Sigmoid colon (tissue), 7 donors: Measurements from ENCODE around the gene C5orf34. TPM values are rescaled to one million over a fixed set of nuclear protein-coding genes. Genes with fewer than 3 reads are reported as not detected.

ENCODE experiments used
- DNase-seq: peaks from one replicate; pipeline ENCODE4 v3.0.0-alpha.2; 2019
- H3K27ac ChIP-seq, 4 donors: fragments of 200-600 bp; sonication (generic); one replicate each; pipeline ENCODE4 v1.5.1; 2016 to 2019; ENCODE audit warnings: mild to moderate bottlenecking in 1 of 4
- H3K27me3 ChIP-seq, 3 donors: fragments of 200-600 bp; sonication (generic); one replicate each; pipeline ENCODE4 v1.5.1; 2019; ENCODE audit warnings: mild to moderate bottlenecking in 1 of 3
- H3K36me3 ChIP-seq, 4 donors: fragments of 200-600 bp; sonication (generic); one replicate each; pipeline ENCODE4 v1.5.1; 2016 to 2019
- H3K4me1 ChIP-seq, 4 donors: fragments of 200-600 bp; sonication (generic); one replicate each; pipeline ENCODE4 v1.5.1; 2017 to 2019
- H3K4me3 ChIP-seq, 4 donors: fragments of 200-600 bp; sonication (generic); one replicate each; pipeline ENCODE4 v1.5.1; 2017 to 2019; ENCODE audit warnings: mild to moderate bottlenecking in 2 of 4, moderate library complexity in 1 of 4
- H3K9me3 ChIP-seq, 4 donors: fragments of 200-600 bp in 3 of 4; sonication (generic) in 3 of 4; one replicate each; pipeline versions ENCODE4 v1.5.1 to v1.6.1; 2013 to 2019
- EP300 ChIP-seq, 4 donors: sonication (generic); formaldehyde crosslinking; IDR thresholded peaks; one replicate each; pipeline ENCODE4 v1.6.1; 2017; ENCODE audit warnings: antibody characterized with exemption in 4 of 4
- POLR2A ChIP-seq, 2 donors: fragments of 450-650 bp; IDR thresholded peaks; one replicate each; pipeline ENCODE4 v1.6.1; 2016; ENCODE audit warnings: antibody characterized with exemption in 2 of 2, mild to moderate bottlenecking in 2 of 2, moderate library complexity in 2 of 2
- POLR2AphosphoS5 ChIP-seq, 4 donors: sonication (generic); formaldehyde crosslinking; IDR thresholded peaks; one replicate each; pipeline ENCODE4 v1.6.1; 2017; ENCODE audit warnings: antibody characterized with exemption in 4 of 4
- WGBS, 2 donors: extraction: QIAGEN DNeasy Blood & Tissue Kit; methylation state at CpG; one replicate each; pipeline ENCODE4 v1.1.7; 2013; 5-methylcytosine and 5-hydroxymethylcytosine counted together
- intact Hi-C: fragments of 100-400 bp; cut with DNase I; formaldehyde crosslinking; loops from one replicate; pipeline ENCODE4 v1.15.1; 2023
- polyA plus RNA-seq, 3 donors: library from polyadenylated mRNA; stranded (reverse); fragments of 200-250 nt; gene quantifications; one replicate each; pipeline ENCODE4 v1.2.3, GENCODE V29; 2013
- total RNA-seq, 4 donors: library from RNA; depleted of rRNA; stranded (reverse); fragments of >200 nt; gene quantifications; one replicate each; pipeline ENCODE4 v1.1.0, GENCODE V29; 2016
- TF ChIP-seq, protein P1 (sequence below), 4 experiments: fragments of 450-650 bp in 3 of 4; fragments of 200-600 bp in 1 of 4; IDR thresholded peaks; one replicate each; pipeline ENCODE4 v1.5.1; 2016 to 2019; ENCODE audit warnings: antibody characterized with exemption in 4 of 4, mild to moderate bottlenecking in 3 of 4, moderate library complexity in 2 of 4
- donor health status: healthy with polysubstance abuse.
- donor health status: Bipolar disorder and iron deficiency.
- donor health status: healthy.

Gene C5orf34
- total and polyA plus RNA-seq, 7 donors: 0.60 to 4.3 (median 1.6) TPM; not detected in 1

DNA sequence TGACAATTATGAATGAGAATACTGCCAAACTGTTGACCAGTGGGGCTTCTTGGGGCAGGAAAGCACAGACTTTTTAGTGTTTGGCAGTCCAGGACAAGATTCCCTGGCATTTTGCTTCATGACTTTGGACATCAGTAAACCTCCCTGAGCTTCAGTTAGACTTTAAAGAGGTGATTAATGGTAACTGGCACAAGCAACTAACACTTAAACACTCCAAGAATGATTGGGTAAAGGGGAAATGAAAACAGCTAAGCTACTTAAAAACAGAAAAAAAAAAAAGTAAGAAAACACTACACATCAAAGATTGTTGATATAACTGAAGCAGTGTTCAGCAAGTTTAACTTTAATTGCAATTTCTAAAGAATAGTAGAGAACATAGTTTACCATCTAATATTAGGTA lies 28.5 kb upstream of the C5orf34 start:
- peaks cover 8 to 83% (median 12%) of the 10 kb centered on the region in 4 donors for H3K36me3 ChIP-seq
- no peak for DNase-seq
- H3K4me1 ChIP-seq: peaks cover 0 to 4% (median 0%) of the 10 kb centered on the region in 4 donors
- H3K27me3 ChIP-seq: no peaks in the 10 kb centered on the region
- no peaks in the 10 kb centered on the region for H3K9me3 ChIP-seq
- no peak overlapping the region for H3K27ac ChIP-seq
- TF ChIP-seq, protein P1, sequence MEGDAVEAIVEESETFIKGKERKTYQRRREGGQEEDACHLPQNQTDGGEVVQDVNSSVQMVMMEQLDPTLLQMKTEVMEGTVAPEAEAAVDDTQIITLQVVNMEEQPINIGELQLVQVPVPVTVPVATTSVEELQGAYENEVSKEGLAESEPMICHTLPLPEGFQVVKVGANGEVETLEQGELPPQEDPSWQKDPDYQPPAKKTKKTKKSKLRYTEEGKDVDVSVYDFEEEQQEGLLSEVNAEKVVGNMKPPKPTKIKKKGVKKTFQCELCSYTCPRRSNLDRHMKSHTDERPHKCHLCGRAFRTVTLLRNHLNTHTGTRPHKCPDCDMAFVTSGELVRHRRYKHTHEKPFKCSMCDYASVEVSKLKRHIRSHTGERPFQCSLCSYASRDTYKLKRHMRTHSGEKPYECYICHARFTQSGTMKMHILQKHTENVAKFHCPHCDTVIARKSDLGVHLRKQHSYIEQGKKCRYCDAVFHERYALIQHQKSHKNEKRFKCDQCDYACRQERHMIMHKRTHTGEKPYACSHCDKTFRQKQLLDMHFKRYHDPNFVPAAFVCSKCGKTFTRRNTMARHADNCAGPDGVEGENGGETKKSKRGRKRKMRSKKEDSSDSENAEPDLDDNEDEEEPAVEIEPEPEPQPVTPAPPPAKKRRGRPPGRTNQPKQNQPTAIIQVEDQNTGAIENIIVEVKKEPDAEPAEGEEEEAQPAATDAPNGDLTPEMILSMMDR (IDR thresholded peaks at IDR 0.05): no peak
- TF ChIP-seq POLR2AphosphoS5 (IDR thresholded peaks at IDR 0.05) (no peak), EP300 (IDR thresholded peaks at IDR 0.05) (no peak), POLR2A (IDR thresholded peaks at IDR 0.05) (no peak)
- intact Hi-C loops: no loop called here
- no peak overlapping the region for H3K4me3 ChIP-seq

DNA sequence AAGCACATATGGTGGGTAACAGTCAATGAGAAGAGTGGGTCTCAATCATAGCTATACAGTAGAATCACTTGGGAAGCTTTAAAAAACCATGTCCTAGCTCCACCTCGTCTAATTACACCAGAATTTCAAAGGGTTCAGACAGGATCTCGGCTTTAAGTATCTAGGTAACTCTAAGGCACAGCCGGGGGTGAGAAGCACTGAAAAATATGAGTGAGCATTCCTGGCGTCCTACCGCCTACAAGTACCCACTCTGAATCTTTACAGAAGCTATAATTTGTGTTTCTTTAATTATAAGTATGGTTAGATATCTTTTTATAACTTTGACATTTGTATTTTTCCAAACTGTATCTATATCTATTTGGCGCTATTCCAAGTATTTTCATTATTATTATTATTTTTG lies 25.8 kb upstream of the C5orf34 start:
- Histone ChIP-seq H3K27ac (no peak overlapping the region), H3K36me3 (peaks cover 8 to 86% (median 13%) of the 10 kb centered on the region in 4 donors), H3K4me3 (no peak overlapping the region), H3K9me3 (no peaks in the 10 kb centered on the region), H3K4me1 (peaks cover 0 to 4% (median 0%) of the 10 kb centered on the region in 4 donors), H3K27me3 (no peaks in the 10 kb centered on the region)
- intact Hi-C loops: no loop called here
- 85 to 90% methylated on average over 6 of the region's 6 CpGs for WGBS, 2 donors
- no peak for DNase-seq
- TF ChIP-seq, protein P1 (IDR thresholded peaks at IDR 0.05): no peak

DNA sequence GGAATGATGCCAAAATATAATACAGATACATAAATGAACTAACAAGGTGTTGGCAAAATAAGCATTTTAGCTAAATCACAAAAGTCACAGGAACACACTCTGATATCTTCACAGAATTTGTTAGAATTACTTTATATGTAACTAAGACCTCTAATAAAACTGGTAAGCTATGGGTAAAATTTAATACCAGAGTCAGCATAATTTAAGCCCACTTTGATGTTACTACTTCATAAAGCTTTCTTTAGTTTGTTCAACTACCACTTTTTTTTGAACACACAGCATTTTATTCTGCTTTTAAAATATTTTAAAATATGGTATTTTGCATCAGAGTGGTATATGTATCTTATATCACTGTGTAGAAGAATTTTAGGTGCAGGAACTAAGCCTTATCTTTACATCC lies 22.0 kb upstream of the C5orf34 start:
- TF ChIP-seq POLR2AphosphoS5 (IDR thresholded peaks at IDR 0.05): no peak
- no peak for TF ChIP-seq POLR2A (IDR thresholded peaks at IDR 0.05)
- no peak for TF ChIP-seq EP300 (IDR thresholded peaks at IDR 0.05)
- TF ChIP-seq, protein P1 (IDR thresholded peaks at IDR 0.05): no peak
- peaks cover 9 to 88% (median 39%) of the 10 kb centered on the region in 4 donors for H3K36me3 ChIP-seq

DNA sequence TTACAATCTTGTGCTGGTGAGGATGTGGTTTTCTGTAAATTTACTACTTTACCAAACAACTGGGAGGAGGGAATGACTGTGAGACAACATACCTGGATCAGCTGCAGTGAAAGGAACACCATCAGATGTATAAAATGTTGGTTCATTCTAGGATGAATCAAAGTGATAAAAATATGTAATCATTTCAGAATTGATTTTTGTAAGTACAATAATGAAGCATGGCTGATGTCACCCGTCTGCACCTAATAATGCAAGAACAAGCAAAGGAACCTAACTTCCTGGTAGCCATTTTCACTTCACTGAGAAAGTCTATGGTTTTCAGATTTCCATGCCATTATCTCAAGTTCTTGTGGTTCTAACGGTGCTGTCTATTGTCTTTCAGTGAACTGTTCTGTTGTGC lies 18.7 kb upstream of the C5orf34 start:
- DNase-seq: no peak
- H3K36me3 ChIP-seq: peaks cover 12 to 98% (median 46%) of the 10 kb centered on the region in 4 donors
- intact Hi-C loops: no loop called here
- no peaks in the 10 kb centered on the region for H3K4me1 ChIP-seq
- H3K27me3 ChIP-seq: no peaks in the 10 kb centered on the region
- 68 to 69% methylated on average over 2 of the region's 2 CpGs for WGBS, 2 donors
- H3K9me3 ChIP-seq: no peaks in the 10 kb centered on the region
- no peak overlapping the region for H3K27ac ChIP-seq
- TF ChIP-seq POLR2AphosphoS5 (IDR thresholded peaks at IDR 0.05) (no peak), EP300 (IDR thresholded peaks at IDR 0.05) (no peak), POLR2A (IDR thresholded peaks at IDR 0.05) (no peak)
- TF ChIP-seq, protein P1 (IDR thresholded peaks at IDR 0.05): no peak
- no peak overlapping the region for H3K4me3 ChIP-seq

More for the DNA sequence above, 22.0 kb upstream of the C5orf34 start:
- Histone ChIP-seq H3K27ac (no peak overlapping the region), H3K27me3 (no peaks in the 10 kb centered on the region), H3K4me1 (no peaks in the 10 kb centered on the region), H3K4me3 (no peak overlapping the region), H3K9me3 (no peaks in the 10 kb centered on the region)
- DNase-seq: no peak
- intact Hi-C loops: no loop called here

DNA sequence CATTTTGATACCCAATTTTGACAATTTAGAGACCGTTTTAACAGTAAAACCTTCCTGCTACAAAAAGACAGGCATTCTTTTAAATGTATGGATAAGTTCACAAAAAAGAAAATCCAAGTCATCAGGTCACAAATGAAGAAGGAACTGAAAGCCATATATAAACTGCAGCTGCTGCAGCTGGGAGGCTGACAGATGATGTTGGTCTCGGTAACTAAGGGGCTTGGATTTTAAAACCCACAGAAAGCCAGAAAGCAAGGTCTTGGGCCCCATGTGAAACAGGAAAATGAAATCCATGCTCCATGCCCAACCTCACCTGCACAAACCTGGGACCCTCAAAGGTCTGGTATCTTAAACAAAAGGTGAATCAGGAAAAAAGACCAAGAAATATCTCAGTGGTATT lies 15.7 kb upstream of the C5orf34 start:
- H3K36me3 ChIP-seq: peaks cover 12 to 88% (median 47%) of the 10 kb centered on the region in 4 donors

More for the DNA sequence above, 15.7 kb upstream of the C5orf34 start:
- Histone ChIP-seq H3K9me3 (no peaks in the 10 kb centered on the region), H3K27ac (no peak overlapping the region), H3K4me1 (no peaks in the 10 kb centered on the region), H3K27me3 (no peaks in the 10 kb centered on the region), H3K4me3 (no peak overlapping the region)
- TF ChIP-seq, protein P1 (IDR thresholded peaks at IDR 0.05): no peak
- TF ChIP-seq EP300 (IDR thresholded peaks at IDR 0.05) (no peak), POLR2A (IDR thresholded peaks at IDR 0.05) (no peak), POLR2AphosphoS5 (IDR thresholded peaks at IDR 0.05) (no peak)
- intact Hi-C loops: no loop called here
- WGBS, 2 donors: 87 to 97% methylated on average over 2 of the region's 2 CpGs
- no peak for DNase-seq
